ENCODE measurements around the gene CHMP1A.

GRCh38 chr16:89667633-89668032, 10.1 kb upstream of the CHMP1A start:
- TF ChIP-seq, protein P1, sequence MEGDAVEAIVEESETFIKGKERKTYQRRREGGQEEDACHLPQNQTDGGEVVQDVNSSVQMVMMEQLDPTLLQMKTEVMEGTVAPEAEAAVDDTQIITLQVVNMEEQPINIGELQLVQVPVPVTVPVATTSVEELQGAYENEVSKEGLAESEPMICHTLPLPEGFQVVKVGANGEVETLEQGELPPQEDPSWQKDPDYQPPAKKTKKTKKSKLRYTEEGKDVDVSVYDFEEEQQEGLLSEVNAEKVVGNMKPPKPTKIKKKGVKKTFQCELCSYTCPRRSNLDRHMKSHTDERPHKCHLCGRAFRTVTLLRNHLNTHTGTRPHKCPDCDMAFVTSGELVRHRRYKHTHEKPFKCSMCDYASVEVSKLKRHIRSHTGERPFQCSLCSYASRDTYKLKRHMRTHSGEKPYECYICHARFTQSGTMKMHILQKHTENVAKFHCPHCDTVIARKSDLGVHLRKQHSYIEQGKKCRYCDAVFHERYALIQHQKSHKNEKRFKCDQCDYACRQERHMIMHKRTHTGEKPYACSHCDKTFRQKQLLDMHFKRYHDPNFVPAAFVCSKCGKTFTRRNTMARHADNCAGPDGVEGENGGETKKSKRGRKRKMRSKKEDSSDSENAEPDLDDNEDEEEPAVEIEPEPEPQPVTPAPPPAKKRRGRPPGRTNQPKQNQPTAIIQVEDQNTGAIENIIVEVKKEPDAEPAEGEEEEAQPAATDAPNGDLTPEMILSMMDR (conservative IDR thresholded peaks at IDR 0.05), result no peak
- TF ChIP-seq EZH2 (IDR thresholded peaks at IDR 0.05; ENCODE audit: low read depth), result no peak
